Neural crest cell (in vitro differentiated cells): ENCODE data around the gene TMIGD2. TPM values are rescaled to one million over a fixed set of nuclear protein-coding genes. Genes with fewer than 3 reads are reported as not detected.

Experiments used
- DNase-seq: peaks from one replicate; pipeline ENCODE4 v3.0.0; 2021; ENCODE audit warnings: low read depth, mixed read lengths, low spot score
- H3K27ac Mint-ChIP-seq: one replicate; pipeline ENCODE4 v1.8.0; 2021; ENCODE audit warnings: mild to moderate bottlenecking, mixed read lengths; ENCODE audit not compliant: unreplicated experiment
- H3K27me3 Mint-ChIP-seq: 2 replicates; pipeline ENCODE4 v1.8.0; 2021; ENCODE audit warnings: low read depth, mild to moderate bottlenecking, mixed read lengths
- H3K36me3 Mint-ChIP-seq: 2 replicates; pipeline ENCODE4 v1.8.0; 2021; ENCODE audit warnings: low read depth, mild to moderate bottlenecking, mixed read lengths
- H3K4me1 Mint-ChIP-seq: 2 replicates; pipeline ENCODE4 v1.8.0; 2021; ENCODE audit warnings: mixed read lengths
- H3K4me3 Mint-ChIP-seq: one replicate; pipeline ENCODE4 v1.8.0; 2021; ENCODE audit warnings: mild to moderate bottlenecking, mixed read lengths
- H3K9me3 Mint-ChIP-seq: 2 replicates; pipeline ENCODE4 v1.8.0; 2021; ENCODE audit warnings: mixed read lengths
- CTCF ChIP-seq: fragments of 200-600 bp; sonication (generic); conservative IDR thresholded peaks from 2 replicates; pipeline ENCODE4 v1.5.0; 2021; ENCODE audit warnings: antibody characterized with exemption, mild to moderate bottlenecking
- total RNA-seq: library from RNA; stranded (reverse); gene quantifications from 2 replicates; pipeline ENCODE4 v1.2.1, GENCODE V29; 2021

TMIGD2 gene
- total RNA-seq, 1 donor from 2014 or later, result not detected

GRCh38 chr19:4305257-4305612 is 3.0 kb upstream of the TMIGD2 start:
- TF ChIP-seq CTCF, result no peak
- Mint-ChIP-seq H3K4me3 (peak overlapping the region; percentile 74), H3K27me3 (no peaks in the 10 kb centered on the region), H3K9me3 (no peaks in the 10 kb centered on the region), H3K4me1 (peaks cover 12% of the 10 kb centered on the region), H3K36me3 (no peaks in the 10 kb centered on the region), H3K27ac (no peak overlapping the region)
- DNase-seq, result no peak

GRCh38 chr19:4304538-4305256 is 2.5 kb upstream of the TMIGD2 start, which contains the start of gene FSD1:
Gene FSD1, plus strand, starts transcription at chr19:4304598. Its CDS starts 149 bp downstream, at chr19:4304747.
- Mint-ChIP-seq H3K4me1 (peaks cover 12% of the 10 kb centered on the region), H3K36me3 (no peaks in the 10 kb centered on the region), H3K27ac (peak within 1 kb of the TSS; percentile 67), H3K9me3 (no peaks in the 10 kb centered on the region), H3K27me3 (no peaks in the 10 kb centered on the region), H3K4me3 (peak within 1 kb of the TSS; percentile 84)
- DNase-seq, result peak; percentile 80
- no peak for TF ChIP-seq CTCF

GRCh38 chr19:4303819-4304537 is 1.8 kb upstream of the TMIGD2 start:
- peaks cover 12% of the 10 kb centered on the region for H3K4me1 Mint-ChIP-seq
- H3K4me3 Mint-ChIP-seq, result peak overlapping the region; percentile 84
- peak overlapping the region; percentile 67 for H3K27ac Mint-ChIP-seq
- H3K27me3 Mint-ChIP-seq, result no peaks in the 10 kb centered on the region
- H3K36me3 Mint-ChIP-seq, result no peaks in the 10 kb centered on the region
- DNase-seq, result no peak
- no peaks in the 10 kb centered on the region for H3K9me3 Mint-ChIP-seq
- no peak for TF ChIP-seq CTCF

- H3K36me3 Mint-ChIP-seq, result no peaks in the 10 kb centered on the region
- no peaks in the 10 kb centered on the region for H3K27me3 Mint-ChIP-seq
- no peaks in the 10 kb centered on the region for H3K9me3 Mint-ChIP-seq
- peaks cover 12% of the 10 kb centered on the region for H3K4me1 Mint-ChIP-seq
- TF ChIP-seq CTCF, result no peak
- DNase-seq, result no peak
- H3K4me3 Mint-ChIP-seq, result peak overlapping the region; percentile 31
- peak overlapping the region; percentile 76 for H3K27ac Mint-ChIP-seq
These were observed 473 bp downstream of the TMIGD2 start for GRCh38 chr19:4301590-4302242.

- DNase-seq, result no peak
- Mint-ChIP-seq H3K36me3 (no peaks in the 10 kb centered on the region), H3K9me3 (no peaks in the 10 kb centered on the region), H3K27me3 (no peaks in the 10 kb centered on the region), H3K4me3 (no peak overlapping the region), H3K4me1 (peaks cover 12% of the 10 kb centered on the region), H3K27ac (no peak overlapping the region)
- no peak for TF ChIP-seq CTCF
These were observed 1.6 kb downstream of the TMIGD2 start for GRCh38 chr19:4300589-4300988.
